NOMO-1 (cell line): Measurements from ENCODE around the gene AKT1S1.

Experiments used
- DNase-seq, 2 experiments: peaks; one replicate each; lab custom pipeline; 2025; ENCODE audit not compliant: unreplicated experiment in 2 of 2; lab: John Stamatoyannopoulos, UW

The AKT1S1 gene

DNA sequence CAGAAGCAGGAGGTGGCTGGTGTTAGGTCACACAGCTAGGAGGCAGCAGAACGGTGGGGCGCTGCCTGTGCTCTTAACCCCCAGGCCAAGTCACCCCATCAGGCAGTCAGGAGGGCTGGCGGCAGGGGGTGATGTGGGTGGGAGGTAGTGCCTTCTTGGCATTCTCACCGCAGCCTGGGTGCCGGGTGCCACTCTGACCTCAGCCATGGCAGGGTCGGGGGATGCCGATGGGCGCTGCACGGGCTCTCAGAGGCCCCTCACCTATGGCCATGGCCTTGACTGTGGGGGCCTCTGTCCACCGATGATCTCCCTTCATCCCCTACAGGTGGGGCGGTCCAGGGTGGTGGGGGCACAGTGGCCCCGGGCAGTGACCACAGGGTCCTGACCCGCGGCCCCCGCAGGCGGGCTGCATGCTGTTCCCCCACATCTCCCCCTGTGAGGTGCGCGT, 20.6 kb downstream of the AKT1S1 start:
- DNase-seq: no peak

DNA sequence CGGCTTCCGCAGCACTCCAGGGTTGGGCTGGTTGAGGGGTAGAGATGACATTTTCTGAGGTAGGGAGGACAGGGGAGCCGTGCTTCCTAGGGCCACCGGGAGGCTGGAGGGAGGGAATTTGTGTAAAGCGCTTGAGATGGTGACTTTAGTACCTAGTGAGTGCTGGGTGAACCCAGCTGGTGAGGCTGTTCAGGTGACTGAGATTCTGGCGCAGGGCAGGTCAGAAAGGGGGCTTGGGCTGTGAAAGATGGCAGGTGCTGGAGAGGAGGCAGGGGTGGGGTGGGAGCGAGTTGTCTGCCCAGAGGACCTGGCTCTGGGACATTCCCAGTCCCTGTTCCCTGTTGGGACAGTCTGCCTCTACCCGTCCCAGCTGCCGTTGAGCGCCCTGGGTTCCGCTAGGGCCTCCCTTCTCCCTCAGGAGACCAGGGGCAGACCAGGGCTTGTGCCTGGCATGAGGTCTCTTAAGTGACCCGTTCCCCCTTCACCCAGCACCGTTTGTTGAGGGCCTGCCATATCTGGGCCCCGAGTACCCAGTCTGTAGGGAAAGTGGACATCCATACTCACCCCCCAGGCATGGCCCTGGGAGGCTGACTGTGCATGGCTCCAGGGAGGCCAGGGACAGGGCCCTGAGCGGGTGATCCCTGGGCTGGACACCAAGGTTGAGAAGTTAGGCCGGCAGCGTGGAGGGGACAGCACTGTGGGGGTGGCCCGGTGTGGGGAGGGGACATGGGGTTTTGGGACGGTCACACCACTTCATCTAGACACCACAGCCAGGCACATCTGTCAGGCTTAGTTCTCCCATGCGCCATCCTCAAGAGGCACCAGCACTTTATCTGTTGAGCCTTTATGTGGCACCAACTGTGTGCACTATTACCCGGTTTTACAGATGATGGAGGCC, 21.2 kb downstream of the AKT1S1 start:
- no peak for DNase-seq

DNA sequence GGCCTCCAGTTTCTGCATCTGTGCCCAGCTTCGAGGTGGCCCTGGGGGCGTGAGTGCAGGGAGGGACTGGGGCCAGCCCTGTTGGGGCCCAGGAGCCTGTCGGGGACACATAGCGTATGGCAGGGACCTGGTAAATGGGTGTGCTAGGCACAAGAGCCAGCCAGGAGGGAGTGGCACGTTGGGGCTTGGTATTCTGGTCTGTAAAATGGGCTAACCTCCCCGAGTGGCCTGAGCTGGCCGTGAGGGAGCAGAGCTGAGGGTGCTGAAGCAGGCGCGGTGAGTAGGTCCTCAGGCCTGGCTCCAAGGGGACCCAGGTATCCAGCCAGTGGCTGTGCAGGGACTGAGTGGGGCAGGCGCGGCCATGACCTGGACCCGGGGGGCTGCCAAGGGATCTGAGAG, 21.9 kb downstream of the AKT1S1 start:
- DNase-seq: no peak

DNA sequence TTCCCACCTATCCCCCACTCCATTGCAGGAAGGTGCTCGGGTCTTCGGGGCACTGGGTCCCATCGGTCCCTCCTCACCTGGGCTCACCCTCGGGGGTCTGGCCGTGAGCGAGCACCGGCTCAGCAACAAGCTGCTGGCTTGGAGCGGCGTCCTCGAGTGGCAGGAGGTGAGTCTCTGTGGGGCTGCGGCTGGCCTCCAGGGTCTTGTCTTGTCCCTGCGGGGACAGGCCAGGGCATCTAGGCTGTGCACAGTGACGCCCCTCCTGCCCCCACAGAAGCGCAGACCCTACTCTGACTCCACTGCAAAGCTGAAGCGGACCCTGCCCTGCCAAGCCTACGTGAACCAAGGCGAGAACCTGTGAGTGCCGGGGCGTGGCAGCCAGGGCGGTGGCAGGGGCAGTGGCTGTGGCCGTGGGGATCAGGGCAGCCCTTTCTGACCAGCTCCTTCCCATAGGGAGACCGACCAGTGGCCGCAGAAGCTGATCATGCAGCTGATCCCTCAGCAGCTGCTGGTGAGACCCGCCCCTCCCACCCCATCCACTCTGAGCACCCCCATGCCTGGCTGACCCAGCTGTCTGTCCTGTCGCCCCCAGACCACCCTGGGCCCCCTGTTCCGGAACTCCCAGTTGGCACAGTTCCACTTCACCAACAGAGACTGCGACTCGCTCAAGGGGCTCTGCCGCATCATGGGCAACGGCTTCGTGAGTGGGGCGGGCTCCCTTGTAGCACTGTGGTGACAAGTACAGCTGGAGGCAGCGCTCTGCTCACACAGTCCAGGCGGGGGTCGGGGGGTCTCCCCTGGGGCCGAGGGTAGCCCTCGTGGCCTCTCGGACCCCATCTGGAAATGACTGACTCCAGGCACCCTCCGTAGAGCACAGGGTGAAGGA, 22.5 kb downstream of the AKT1S1 start:
- DNase-seq: no peak

DNA sequence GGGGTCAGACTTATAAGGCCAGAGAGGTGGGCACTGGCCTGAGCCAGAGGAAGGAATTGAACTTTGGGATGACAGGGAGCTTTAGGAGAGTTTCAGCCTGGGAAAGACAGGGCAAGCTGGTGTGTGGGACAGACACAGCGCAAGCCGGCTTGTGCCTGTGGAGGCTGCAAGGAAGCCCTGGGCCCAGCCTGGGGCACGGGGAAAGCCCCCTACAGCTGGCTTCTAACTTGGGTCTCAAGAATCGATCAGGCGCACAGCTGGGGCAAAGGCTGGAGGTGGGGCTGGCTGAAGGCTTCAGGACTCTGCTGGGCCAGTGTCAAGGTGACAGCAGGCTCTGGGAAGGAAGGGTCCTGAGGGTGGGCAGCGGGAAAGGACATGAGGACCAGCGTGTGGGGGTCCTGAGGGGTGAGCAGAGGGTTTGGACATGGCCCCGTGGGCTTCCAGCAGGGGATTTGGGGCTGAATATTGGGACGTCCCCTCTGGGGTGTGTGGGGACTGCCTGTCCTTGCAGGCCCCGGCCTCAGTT, 23.2 kb downstream of the AKT1S1 start:
- DNase-seq: no peak

DNA sequence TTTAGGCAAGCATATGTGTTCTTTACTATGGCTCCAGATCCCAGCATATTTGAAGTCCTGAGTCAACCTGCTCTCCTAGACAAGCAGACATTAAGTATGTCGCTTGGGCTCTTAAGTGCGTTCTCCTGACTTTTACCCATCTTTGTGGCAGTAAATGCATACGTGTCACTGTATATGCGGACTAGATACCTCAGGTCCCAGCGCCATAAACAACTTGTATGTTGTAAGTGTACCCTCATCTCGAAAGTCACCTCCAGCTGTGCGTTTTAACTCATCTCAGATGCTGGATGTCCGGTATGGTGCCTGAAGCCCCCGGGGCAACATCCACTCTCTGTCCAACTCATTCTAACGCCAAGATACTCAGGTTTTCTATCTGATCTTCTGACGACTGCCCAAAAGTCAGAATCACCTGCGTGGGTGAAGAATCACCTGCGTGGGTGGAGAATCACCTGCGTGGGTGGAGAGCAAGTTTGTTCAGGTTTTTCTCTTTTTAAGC, 24.5 kb downstream of the AKT1S1 start:
- DNase-seq: no peak

DNA sequence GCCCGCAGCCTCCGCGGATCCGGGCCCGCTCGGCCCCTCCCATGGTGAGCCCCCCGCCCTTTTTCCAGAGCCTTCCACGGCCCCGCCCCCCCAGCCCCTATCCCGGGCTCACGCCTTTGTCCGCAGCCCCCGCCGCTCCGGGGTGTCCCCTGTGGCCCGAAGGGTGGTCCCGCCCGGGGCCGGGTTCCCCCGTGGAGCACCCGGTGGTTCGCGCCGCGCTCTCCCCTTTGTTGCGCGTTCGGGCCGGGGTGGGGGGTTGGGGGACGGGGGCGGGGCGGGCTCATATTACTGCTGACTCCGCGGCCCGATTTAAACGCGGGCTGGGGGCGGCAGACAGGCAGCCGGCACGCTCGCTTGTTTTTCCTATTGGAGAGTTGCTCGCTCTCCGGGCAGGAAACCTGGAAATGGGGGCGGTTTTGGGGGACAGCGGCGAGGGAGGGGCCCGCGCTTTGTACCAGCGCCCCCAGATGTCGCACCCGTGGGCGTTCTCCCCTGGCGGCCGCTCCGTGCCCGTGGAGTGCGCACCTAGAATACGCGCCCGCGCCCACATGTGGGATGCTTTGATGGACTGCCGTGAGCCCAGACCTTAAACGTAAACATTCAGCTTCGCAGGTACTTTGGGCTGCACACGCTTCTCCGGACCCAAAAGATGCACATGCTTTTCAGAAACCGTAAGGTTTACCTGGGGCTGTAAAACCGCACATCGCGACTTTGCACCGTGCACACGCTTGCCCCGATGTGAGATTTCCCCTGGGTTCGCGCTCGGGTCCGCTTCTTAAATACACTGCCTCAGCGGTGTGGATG, 25.5 kb downstream of the AKT1S1 start:
- no peak for DNase-seq

DNA sequence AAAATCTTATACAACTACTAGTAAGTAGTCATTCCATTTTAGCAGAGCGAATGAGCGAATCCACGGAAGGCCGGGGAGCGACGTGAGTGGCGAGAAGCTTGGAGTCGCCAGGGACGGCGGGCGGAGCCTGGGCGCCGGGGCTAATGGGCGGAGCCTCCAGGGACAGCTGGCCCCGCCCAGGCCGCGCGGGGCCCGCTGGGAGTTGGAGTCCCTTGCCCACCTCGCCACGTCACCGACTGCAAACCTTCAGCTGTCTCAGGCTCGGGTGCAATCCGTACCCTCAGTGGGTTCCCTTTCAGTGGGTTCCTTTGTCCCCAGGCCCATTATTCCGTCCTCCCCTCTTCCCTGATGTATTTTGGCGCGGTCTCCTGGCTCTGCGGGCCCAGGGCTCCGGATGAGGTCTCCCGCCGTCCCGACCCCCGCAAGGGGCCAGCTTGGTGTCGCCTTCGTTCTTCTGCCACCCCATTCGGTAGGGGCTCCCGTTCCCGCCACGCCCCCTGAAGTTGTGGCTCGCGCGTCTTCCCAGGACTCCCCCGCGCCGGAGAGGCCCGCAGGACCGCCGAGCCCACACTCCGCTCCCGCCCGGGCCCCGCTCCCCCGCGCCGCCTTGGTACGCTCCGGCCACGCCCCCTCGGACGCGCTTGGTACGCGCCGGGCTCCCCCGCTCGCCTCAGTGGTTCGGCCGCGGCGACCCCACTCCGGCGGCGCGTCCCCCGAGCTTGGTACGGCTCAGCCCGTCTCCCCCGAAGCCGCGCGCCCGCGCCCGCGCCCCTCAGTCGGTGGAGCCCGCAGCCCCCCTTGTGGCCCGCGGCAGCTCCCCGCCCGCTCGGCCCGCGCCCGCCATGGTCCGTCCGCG, 26.4 kb downstream of the AKT1S1 start, which contains the start of gene PTOV1:
TSS of gene PTOV1 (plus strand) at position 673 of the 856 bp plus-strand sequence.
- peak; percentile 82 to 92 for DNase-seq

DNA sequence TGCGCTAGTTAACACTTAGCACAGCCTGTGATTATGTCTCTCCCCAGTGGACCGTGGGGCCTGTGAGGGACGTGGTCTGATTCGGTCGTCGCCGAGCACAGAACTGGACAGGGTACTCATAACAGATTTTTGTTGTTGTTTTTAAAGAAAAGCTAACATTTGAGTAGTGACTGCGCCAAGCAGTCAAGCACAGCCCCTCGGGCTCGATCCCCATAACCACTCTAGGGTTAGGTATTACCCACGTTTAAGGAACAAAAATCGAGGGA, 27.0 kb downstream of the AKT1S1 start:
- no peak for DNase-seq

DNA sequence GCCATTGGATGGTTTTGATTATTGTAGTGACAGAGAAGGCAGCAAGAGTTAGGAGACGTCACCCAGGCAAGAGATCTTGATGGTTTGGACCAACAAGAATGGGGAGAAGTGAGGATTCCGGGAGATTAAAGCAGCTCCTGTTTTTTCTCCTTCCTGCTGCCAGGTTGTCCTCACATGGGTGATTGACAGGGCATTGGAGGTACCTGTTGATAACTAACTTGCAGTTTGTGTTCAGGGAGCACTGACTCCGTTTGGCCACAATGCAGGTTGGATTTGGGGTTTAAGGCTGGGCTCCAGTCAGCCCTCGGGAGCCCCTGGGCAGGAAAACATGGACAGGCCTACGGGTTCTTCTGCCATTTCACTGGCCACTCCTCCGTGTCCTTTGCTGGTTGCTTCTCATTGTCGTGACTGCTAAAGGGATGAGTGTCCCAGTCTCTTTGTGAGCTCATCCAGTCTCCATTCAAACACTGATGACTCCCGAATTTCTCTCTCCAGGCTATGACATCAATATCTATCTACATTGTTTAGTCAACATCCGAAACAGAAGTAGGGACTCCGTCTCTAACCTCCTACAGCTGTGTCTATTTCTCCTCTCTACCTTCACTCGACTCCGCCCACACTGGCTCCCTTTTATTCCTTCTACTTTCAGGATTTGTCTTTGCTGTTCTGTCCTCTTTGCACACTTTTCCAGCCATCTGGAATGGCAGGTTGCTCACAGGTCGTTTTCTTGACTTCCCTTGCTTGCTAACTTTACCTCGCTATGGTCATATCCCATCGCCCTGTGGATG, 27.5 kb downstream of the AKT1S1 start:
- no peak for DNase-seq

DNA sequence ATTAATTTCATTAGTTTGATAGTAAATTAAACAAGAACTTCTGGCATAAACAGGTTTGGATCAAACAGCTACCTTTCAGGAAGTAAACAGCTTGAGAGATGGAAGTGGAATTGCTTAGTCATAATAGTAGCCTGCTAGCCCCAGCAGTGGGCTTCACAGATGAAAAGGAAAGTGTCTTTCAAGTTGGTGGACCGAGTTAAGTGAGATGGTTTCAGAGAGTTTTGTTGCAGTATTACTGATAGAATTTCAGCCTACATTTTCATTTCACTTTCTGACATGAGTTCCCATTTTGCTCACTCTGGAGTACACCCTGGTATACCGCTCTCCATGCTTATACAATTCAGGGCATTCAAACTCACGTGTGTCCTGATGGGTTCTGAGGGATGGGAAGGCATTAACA, 28.2 kb downstream of the AKT1S1 start:
- DNase-seq: peak in 1 of 2 experiments; percentile 41

DNA sequence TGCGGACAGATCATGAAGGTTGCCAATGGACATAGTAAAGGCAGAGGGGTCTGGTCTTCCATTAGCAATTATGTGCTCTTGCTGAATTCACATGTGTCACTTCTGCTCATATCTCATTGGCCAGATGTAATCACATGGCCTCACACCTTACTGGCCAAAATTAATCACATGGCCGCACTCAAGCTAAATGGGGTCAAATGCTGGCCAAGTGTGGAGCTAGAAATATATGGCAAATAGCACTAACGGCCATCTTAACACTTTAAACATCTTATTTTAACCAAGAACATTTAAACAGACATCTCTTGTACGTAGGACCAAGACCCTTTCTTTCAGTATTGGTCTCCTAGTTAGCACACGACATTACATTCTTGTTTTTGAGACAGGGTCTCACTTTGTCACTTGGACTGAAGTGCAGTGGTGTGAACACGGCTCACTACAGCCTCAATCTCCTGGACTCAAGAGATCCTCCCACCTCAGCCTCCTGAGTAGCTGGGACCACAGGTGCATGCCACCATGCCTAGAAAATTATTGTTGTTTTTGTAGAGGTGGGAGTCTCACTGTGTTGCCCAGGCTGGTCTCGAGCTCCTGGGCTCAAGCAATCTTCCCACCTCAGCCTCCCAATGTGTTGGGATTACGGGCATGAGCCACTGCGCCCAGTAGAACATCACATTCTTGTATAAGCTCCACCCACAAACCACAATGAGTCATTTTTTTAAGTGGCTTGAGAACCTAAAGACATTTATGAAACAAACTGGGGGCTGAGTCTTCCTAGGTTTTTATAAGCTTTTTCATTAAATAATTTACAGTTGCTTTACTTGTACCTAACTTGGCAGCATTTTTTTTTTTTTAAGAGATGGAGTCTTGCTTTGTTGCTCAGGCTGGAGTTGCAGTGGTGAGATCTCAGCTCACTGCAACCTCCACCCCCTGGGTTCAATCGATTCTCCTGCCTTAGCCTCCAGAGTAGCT, 29.1 kb downstream of the AKT1S1 start:
- peak; percentile 59 to 74 for DNase-seq

DNA sequence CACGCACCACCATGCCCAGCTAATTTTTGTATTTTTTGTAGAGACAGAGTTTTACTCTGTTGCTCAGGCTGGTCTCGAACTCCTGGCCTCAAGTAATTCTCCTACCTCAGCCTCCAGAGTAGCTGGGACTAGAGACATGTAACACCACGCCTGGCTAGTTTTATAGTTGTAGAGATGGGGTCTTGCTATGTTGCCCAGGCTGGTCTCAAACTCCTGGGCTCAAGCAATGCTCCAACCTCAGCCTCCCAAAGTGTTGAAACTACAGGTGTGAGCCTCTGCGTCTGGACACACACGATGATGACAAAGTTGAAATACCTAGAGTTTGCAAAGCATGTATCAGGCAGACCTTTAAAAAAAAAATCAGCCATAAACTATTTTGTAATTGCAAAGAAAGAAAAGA, 30.7 kb downstream of the AKT1S1 start:
- no peak for DNase-seq

DNA sequence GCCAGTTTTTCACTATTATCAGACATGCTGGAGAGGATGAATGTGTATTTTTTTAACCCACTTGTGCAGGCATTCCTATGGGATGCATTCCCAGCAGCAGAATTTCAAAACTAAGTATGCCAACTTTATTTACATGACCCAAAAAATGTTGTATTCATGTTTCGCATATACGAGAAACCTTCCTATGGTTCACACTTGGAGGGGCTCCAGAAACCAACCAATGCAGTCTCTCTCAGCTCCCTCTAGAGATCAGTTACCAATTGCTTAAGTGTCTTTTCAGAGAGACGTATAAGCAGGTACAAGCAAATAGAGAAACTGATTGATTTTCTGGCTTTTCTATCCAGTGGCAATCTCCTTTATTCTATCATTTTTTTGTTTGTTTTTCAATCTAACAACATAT, 31.7 kb downstream of the AKT1S1 start:
- DNase-seq: no peak

DNA sequence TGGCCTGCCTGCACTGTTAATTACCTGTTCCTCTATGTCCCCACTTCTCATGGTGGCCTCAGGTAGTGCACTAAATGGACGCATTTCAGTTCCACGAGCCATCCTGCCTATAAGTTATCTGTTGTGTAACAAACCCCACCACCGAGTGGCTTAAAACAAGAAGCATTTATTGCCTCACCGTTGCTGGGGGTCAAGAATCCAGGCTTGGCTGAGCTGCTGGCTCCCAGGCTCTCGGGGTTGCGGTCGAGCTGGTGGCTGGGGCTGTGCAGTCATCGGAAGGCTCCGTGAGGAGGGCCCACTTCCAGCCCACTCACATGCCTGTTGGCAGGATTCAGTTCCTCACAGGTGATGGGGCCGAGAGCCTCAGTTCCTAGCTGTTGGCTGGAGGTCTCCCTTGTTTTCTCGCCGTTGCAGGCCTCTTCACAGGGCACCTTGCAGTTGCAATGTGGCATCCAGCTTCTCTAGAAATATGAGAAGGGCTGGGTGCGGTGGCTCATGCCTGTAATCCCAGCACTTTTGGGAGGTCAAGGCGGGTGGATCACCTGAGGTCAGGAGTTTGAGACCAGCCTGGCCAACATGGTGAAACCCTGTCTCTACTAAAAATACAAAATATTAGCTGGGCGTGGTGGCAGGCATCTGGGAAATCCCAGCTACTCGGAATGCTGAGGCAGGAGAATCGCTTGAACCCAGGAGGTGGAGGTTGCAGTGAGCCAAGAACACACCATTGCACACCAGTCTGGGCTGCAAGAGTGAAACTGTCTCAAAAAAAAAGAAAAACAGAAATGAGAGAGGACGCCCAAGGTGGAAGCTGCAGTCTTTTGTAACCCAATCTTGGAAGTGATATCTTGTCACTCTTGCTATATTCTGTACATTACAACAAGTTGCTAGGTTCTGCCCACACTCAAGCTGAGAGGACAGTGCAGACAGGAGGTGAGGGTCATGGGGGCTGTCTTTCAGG, 32.7 kb downstream of the AKT1S1 start:
- DNase-seq: peak; percentile 86

DNA sequence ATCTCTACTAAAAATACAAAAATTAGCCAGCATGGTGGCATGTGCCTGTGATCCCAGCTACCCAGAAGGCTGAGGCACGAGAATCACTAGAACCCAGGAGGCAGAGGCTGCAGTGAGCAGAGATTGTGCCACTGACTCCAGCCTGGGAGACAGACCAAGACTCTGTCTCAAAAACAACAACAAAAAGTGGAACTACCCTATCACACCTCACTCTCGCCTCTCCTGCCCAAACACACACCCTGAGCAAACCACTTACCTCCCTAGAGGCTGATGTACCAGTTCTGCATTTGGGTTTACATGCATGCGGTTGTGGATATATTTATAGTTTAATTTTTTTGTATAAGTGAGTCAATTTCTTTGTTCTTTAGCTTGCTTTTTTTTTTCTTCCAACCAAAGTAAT, 33.9 kb downstream of the AKT1S1 start:
- DNase-seq: peak; percentile 28 to 46
